ENCODE data around the gene STPG3.

GRCh38 chr9:137223078-137223970 is 27.8 kb upstream of the STPG3 start:
- no peak for TF ChIP-seq EZH2phosphoT487 (IDR thresholded peaks at IDR 0.05; ENCODE audit: borderline replicate concordance, low read depth)
- no peak for TF ChIP-seq CTCF (IDR thresholded peaks at IDR 0.05)
- TF ChIP-seq MEF2A (IDR thresholded peaks at IDR 0.05; ENCODE audit: borderline replicate concordance, low read depth), result no peak

Data from SK-N-SH (cell line).